NCI-H146 treated with DMSO at 0.1 percent for 48 hours (cell line): ENCODE measurements around the gene HDAC4.

Experiments used
- DNase-seq: peaks from one replicate; lab custom pipeline; 2025; ENCODE audit not compliant: unreplicated experiment; lab: John Stamatoyannopoulos, UW

Gene HDAC4

GRCh38 chr2:239370876-239371725 lies 29.7 kb downstream of the HDAC4 start:
- no peak for DNase-seq

- no peak for DNase-seq
Measured at GRCh38 chr2:239370403-239370802, 30.4 kb downstream of the HDAC4 start.

- DNase-seq: no peak
Measured at GRCh38 chr2:239369631-239370161, 31.1 kb downstream of the HDAC4 start.

GRCh38 chr2:239368906-239369552 lies 31.8 kb downstream of the HDAC4 start:
- DNase-seq: no peak

- DNase-seq: no peak
Measured at GRCh38 chr2:239368321-239368720, 32.5 kb downstream of the HDAC4 start.

- DNase-seq: no peak
Measured at GRCh38 chr2:239366740-239367139, 34.1 kb downstream of the HDAC4 start.

GRCh38 chr2:239365782-239366435 lies 34.9 kb downstream of the HDAC4 start:
- DNase-seq: no peak

GRCh38 chr2:239365071-239365781 lies 35.6 kb downstream of the HDAC4 start:
- no peak for DNase-seq

GRCh38 chr2:239363946-239364637 lies 36.7 kb downstream of the HDAC4 start:
- DNase-seq: no peak

- DNase-seq: no peak
Measured at GRCh38 chr2:239362507-239362906, 38.3 kb downstream of the HDAC4 start.

- DNase-seq: no peak
Measured at GRCh38 chr2:239361311-239361642, 39.5 kb downstream of the HDAC4 start.

- no peak for DNase-seq
Measured at GRCh38 chr2:239360421-239361310, 40.2 kb downstream of the HDAC4 start.

GRCh38 chr2:239360008-239360407 lies 40.8 kb downstream of the HDAC4 start:
- no peak for DNase-seq

GRCh38 chr2:239359196-239359912 lies 41.5 kb downstream of the HDAC4 start:
- DNase-seq: no peak

- no peak for DNase-seq
Measured at GRCh38 chr2:239358062-239358754, 42.6 kb downstream of the HDAC4 start.

- no peak for DNase-seq
Measured at GRCh38 chr2:239355724-239356123, 45.1 kb downstream of the HDAC4 start.

GRCh38 chr2:239355139-239355538 lies 45.7 kb downstream of the HDAC4 start:
- no peak for DNase-seq

- no peak for DNase-seq
Measured at GRCh38 chr2:239354791-239355136, 46.1 kb downstream of the HDAC4 start.
